Smooth muscle cell (in vitro differentiated cells): ENCODE data around the gene AGER. TPM values are rescaled to one million over a fixed set of nuclear protein-coding genes. Genes with fewer than 3 reads are reported as not detected.

Experiments
- DNase-seq: peaks from one replicate; lab custom pipeline; 2025; ENCODE audit not compliant: unreplicated experiment; lab: John Stamatoyannopoulos, UW
- H2AFZ ChIP-seq: fragments of 200-600 bp; sonication (generic); 2 replicates; pipeline ENCODE4 v1.6.0; 2016; ENCODE audit warnings: antibody characterized with exemption, low read depth, mild to moderate bottlenecking
- H3F3A ChIP-seq: fragments of 200-600 bp; sonication (generic); 2 replicates; pipeline ENCODE4 v1.6.0; 2017; ENCODE audit warnings: antibody characterized with exemption, low read depth
- H3K27ac ChIP-seq: fragments of 200-600 bp; sonication (generic); 2 replicates; pipeline ENCODE4 v1.5.1; 2016; ENCODE audit warnings: low read depth, mild to moderate bottlenecking
- H3K27me3 ChIP-seq: fragments of 200-600 bp; sonication (generic); 2 replicates; pipeline ENCODE4 v1.6.1; 2016; ENCODE audit warnings: low read depth, mild to moderate bottlenecking
- H3K36me3 ChIP-seq: fragments of 200-600 bp; sonication (generic); 2 replicates; pipeline ENCODE4 v1.5.1; 2016; ENCODE audit warnings: low read depth
- H3K4me1 ChIP-seq: fragments of 200-600 bp; sonication (generic); 2 replicates; pipeline ENCODE4 v1.5.1; 2016; ENCODE audit warnings: low read depth
- H3K4me2 ChIP-seq: fragments of 200-600 bp; sonication (generic); 2 replicates; pipeline ENCODE4 v1.6.0; 2016; ENCODE audit warnings: mild to moderate bottlenecking
- H3K4me3 ChIP-seq: fragments of 200-600 bp; sonication (generic); 2 replicates; pipeline ENCODE4 v1.5.1; 2016; ENCODE audit warnings: mild to moderate bottlenecking
- H3K79me2 ChIP-seq: fragments of 200-600 bp; sonication (generic); 2 replicates; pipeline ENCODE4 v1.6.0; 2016; ENCODE audit warnings: low read depth, mild to moderate bottlenecking
- H3K9ac ChIP-seq: fragments of 200-600 bp; sonication (generic); 2 replicates; pipeline ENCODE4 v1.6.0; 2016; ENCODE audit warnings: low read depth
- H3K9me3 ChIP-seq: fragments of 200-600 bp; sonication (generic); replicated peaks from 2 replicates; pipeline ENCODE4 v1.5.1; 2016; ENCODE audit warnings: low read depth
- H4K20me1 ChIP-seq: fragments of 200-600 bp; sonication (generic); 2 replicates; pipeline ENCODE4 v1.6.0; 2016; ENCODE audit warnings: low read depth
- CTCF ChIP-seq: fragments of 200-600 bp; sonication (generic); IDR thresholded peaks from 2 replicates; pipeline ENCODE4 v1.5.1; 2017; ENCODE audit warnings: borderline replicate concordance, mild to moderate bottlenecking, antibody characterized with exemption; ENCODE audit not compliant: insufficient read depth, poor library complexity, severe bottlenecking
- WGBS: methylation state at CpG from one replicate; pipeline ENCODE4 v1.1.7; 2016; ENCODE audit warnings: low lambda C conversion rate; 5-methylcytosine and 5-hydroxymethylcytosine counted together
- polyA plus RNA-seq: library from polyadenylated mRNA; unstranded; fragments of >200 nt; fragmentation: Nextera tagmentation; extraction: Ambion mirVana; gene quantifications from 2 replicates; pipeline ENCODE4 v1.2.1, GENCODE V29; 2016
- total RNA-seq: library from RNA; depleted of rRNA; stranded (reverse); fragments of >200 nt; gene quantifications from 2 replicates; pipeline ENCODE4 v1.2.3, GENCODE V29; 2014

The AGER gene
- total and polyA plus RNA-seq, 2 experiments from 2014 or later, result 2.5 to 2.6 TPM

GRCh38 chr6:32203426-32204267, 19.6 kb upstream of the AGER start:
- no peak for TF ChIP-seq CTCF
- 86% methylated on average over 9 of the region's 9 CpGs for WGBS
- no peak overlapping the region for H3K27ac ChIP-seq
- peaks cover 7% of the 10 kb centered on the region for H3K27me3 ChIP-seq
- H3K9ac ChIP-seq, result no peak overlapping the region
- H3K4me1 ChIP-seq, result no peaks in the 10 kb centered on the region
- no peak overlapping the region for H3K4me3 ChIP-seq
- no peaks in the 10 kb centered on the region for H3K79me2 ChIP-seq
- DNase-seq, result no peak
- H2AFZ ChIP-seq, result no peak overlapping the region
- no peaks in the 10 kb centered on the region for H4K20me1 ChIP-seq
- H3F3A ChIP-seq, result no peaks in the 10 kb centered on the region
- H3K36me3 ChIP-seq, result no peaks in the 10 kb centered on the region
- H3K9me3 ChIP-seq, result no peaks in the 10 kb centered on the region
- H3K4me2 ChIP-seq, result no peak overlapping the region

GRCh38 chr6:32202186-32202585, 18.1 kb upstream of the AGER start:
- Histone ChIP-seq H3K79me2 (no peaks in the 10 kb centered on the region), H3K36me3 (no peaks in the 10 kb centered on the region), H3K27me3 (peaks cover 7% of the 10 kb centered on the region), H3K9me3 (no peaks in the 10 kb centered on the region), H4K20me1 (no peaks in the 10 kb centered on the region), H3K4me3 (no peak overlapping the region), H2AFZ (no peak overlapping the region), H3K27ac (no peak overlapping the region), H3K9ac (no peak overlapping the region), H3K4me2 (no peak overlapping the region), H3K4me1 (no peaks in the 10 kb centered on the region), H3F3A (peaks cover 3% of the 10 kb centered on the region)
- TF ChIP-seq CTCF, result no peak
- 89% methylated on average over 9 of the region's 9 CpGs for WGBS
- DNase-seq, result no peak

- Histone ChIP-seq H3K36me3 (no peaks in the 10 kb centered on the region), H3K4me3 (no peak overlapping the region), H2AFZ (no peak overlapping the region), H3K27ac (no peak overlapping the region), H4K20me1 (no peaks in the 10 kb centered on the region), H3K4me1 (peaks cover 3% of the 10 kb centered on the region), H3K4me2 (no peak overlapping the region), H3K9me3 (no peaks in the 10 kb centered on the region), H3K79me2 (no peaks in the 10 kb centered on the region), H3K9ac (no peak overlapping the region), H3K27me3 (peaks cover 7% of the 10 kb centered on the region), H3F3A (peaks cover 5% of the 10 kb centered on the region)
- TF ChIP-seq CTCF, result no peak
- no peak for DNase-seq
- 86% methylated on average over 13 of the region's 13 CpGs for WGBS
Measured at GRCh38 chr6:32200711-32201475, 16.8 kb upstream of the AGER start.
